PC-9 (cell line): ENCODE data around the gene RCE1. TPM values are rescaled to one million over a fixed set of nuclear protein-coding genes. Genes with fewer than 3 reads are reported as not detected.

Source experiments
- BruUV-seq: library from RNA; stranded (reverse); fragments of 400-500 nt; replicated peaks from 2 replicates; lab custom pipeline; 2021; lab: Mats Ljungman, UMichigan
- CTCF ChIA-PET: fragments of 300-600 bp; sonication (Branson Sonifier 250); formaldehyde crosslinking; loops from one replicate; lab custom pipeline; 2022; ENCODE audit warnings: antibody characterized with exemption; lab: Charles Lee
- POLR2A ChIA-PET: fragments of 300-600 bp; sonication (Branson Sonifier 250); formaldehyde crosslinking; loops from one replicate; lab custom pipeline; 2022; ENCODE audit warnings: antibody characterized with exemption; ENCODE audit not compliant: unreplicated experiment; lab: Charles Lee
- DNase-seq, 2 experiments: peaks; one replicate each; pipeline versions ENCODE4 v3.0.0 to v3.0.0-alpha.2; 2015 to 2022; ENCODE audit warnings: mixed read lengths in 1 of 2
- H2AFZ ChIP-seq: fragments of 200-600 bp; sonication (generic); 2 replicates; pipeline ENCODE4 v1.8.1; 2017; ENCODE audit warnings: antibody characterized with exemption
- H3F3A ChIP-seq: fragments of 200-600 bp; sonication (generic); 2 replicates; pipeline ENCODE4 v1.8.1; 2017; ENCODE audit warnings: antibody characterized with exemption, mild to moderate bottlenecking, low read depth; ENCODE audit not compliant: insufficient read depth
- H3K27ac ChIP-seq: fragments of 200-600 bp; sonication (generic); 2 replicates; pipeline ENCODE4 v1.6.1; 2016; ENCODE audit warnings: mixed run types
- H3K27me3 ChIP-seq: fragments of 200-600 bp; sonication (generic); 2 replicates; pipeline ENCODE4 v1.6.1; 2016; ENCODE audit warnings: low read depth, mixed run types; ENCODE audit not compliant: insufficient read depth
- H3K36me3 ChIP-seq: fragments of 200-600 bp; sonication (generic); 2 replicates; pipeline ENCODE4 v1.6.1; 2016; ENCODE audit warnings: low read depth, mixed run types
- H3K4me1 ChIP-seq: fragments of 200-600 bp; sonication (generic); replicated peaks from 2 replicates; pipeline ENCODE4 v1.6.1; 2016; ENCODE audit warnings: mixed run types; ENCODE audit not compliant: insufficient read depth
- H3K4me2 ChIP-seq: fragments of 200-600 bp; sonication (generic); 2 replicates; pipeline ENCODE4 v1.6.1; 2017; ENCODE audit warnings: mixed run types
- H3K4me3 ChIP-seq: fragments of 200-600 bp; sonication (generic); 2 replicates; pipeline ENCODE4 v1.6.1; 2016; ENCODE audit warnings: mixed run types
- H3K79me2 ChIP-seq: fragments of 200-600 bp; sonication (generic); 2 replicates; pipeline ENCODE4 v1.6.1; 2017; ENCODE audit warnings: low read depth, mixed run types
- H3K9me2 ChIP-seq: fragments of 200-600 bp; sonication (generic); 2 replicates; pipeline ENCODE4 v1.8.1; 2017; ENCODE audit warnings: mild to moderate bottlenecking; ENCODE audit not compliant: insufficient read depth
- H3K9me3 ChIP-seq: fragments of 200-600 bp; sonication (generic); 2 replicates; pipeline ENCODE4 v1.8.1; 2016; ENCODE audit warnings: low read depth; ENCODE audit not compliant: insufficient read depth
- H4K20me1 ChIP-seq: fragments of 200-600 bp; sonication (generic); 2 replicates; pipeline ENCODE4 v1.8.1; 2017; ENCODE audit not compliant: insufficient read depth
- EZH2 ChIP-seq: fragments of 200-600 bp; sonication (generic); IDR thresholded peaks from 2 replicates; pipeline ENCODE4 v1.8.0; 2017; ENCODE audit warnings: antibody characterized with exemption, low read depth
- intact Hi-C: fragments of 100-400 bp; cut with micrococcal nuclease; formaldehyde crosslinking; loops from one replicate; pipeline ENCODE4 v1.10.0; 2022; ENCODE audit not compliant: unreplicated experiment
- total RNA-seq: library from RNA; stranded (reverse); gene quantifications from 2 replicates; pipeline ENCODE4 v1.2.3, GENCODE V29; 2021
- TF ChIP-seq, protein P1 (sequence below): fragments of 200-600 bp; sonication (generic); conservative IDR thresholded peaks from 2 replicates; pipeline ENCODE4 v1.6.1; 2017; ENCODE audit warnings: mixed run types, antibody characterized with exemption, mild to moderate bottlenecking, moderate library complexity

Gene RCE1
- total RNA-seq, 1 experiment from 2014 or later, result 42.9 TPM

DNA sequence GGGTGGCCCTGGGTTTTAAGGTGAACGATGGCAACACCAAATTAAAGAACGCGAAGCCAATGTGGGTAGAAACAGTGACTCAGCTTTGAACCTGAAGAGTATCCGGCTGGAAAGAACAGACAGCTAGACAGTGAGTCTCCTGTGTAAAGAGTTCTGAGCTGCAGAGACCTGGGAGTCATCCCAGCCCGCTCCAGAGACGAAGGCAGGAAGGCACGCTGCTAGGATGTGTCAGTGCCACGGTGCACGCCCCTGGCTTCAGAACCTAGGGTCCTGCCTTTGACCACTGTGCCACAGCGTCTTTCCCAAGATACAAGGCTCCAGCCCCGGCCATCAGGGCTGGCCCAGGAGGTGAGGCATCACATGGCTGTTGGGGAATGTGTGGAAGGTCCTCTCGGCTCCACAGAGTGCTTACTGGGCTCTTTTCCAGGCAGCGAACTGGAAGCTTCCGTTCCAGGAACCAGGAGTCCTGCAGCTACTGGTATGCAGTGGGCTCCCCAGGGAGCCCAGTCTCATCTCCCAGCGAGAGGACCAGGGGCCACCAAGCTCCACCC is 43.5 kb downstream of the RCE1 start:
- H3K4me1 ChIP-seq, result peaks cover 48% of the 10 kb centered on the region
- CTCF ChIA-PET, result interaction anchor here (0.5 to 0.9 kb wide), 2 partner anchors 31 to 167 kb away, joined by 3 to 8 read pairs; no protein-coding TSS in a partner anchor
- BruUV-seq, result no TSS peak
- POLR2A ChIA-PET, result interaction anchor here (0.7 kb wide), 1 partner anchor 56 kb away, joined by 3 read pairs; no protein-coding TSS in a partner anchor
- no peaks in the 10 kb centered on the region for H3K27me3 ChIP-seq
- H3K4me3 ChIP-seq, result no peak overlapping the region
- H3K4me2 ChIP-seq, result no peak overlapping the region
- no peak for DNase-seq
- no peaks in the 10 kb centered on the region for H3K9me2 ChIP-seq
- no peaks in the 10 kb centered on the region for H3K9me3 ChIP-seq
- H3K36me3 ChIP-seq, result no peaks in the 10 kb centered on the region
- no peaks in the 10 kb centered on the region for H4K20me1 ChIP-seq
- intact Hi-C loops, result no loop called here
- H3K27ac ChIP-seq, result no peak overlapping the region
- no peak overlapping the region for H2AFZ ChIP-seq
- no peaks in the 10 kb centered on the region for H3K79me2 ChIP-seq
- peaks cover 37% of the 10 kb centered on the region for H3F3A ChIP-seq
- no peak for TF ChIP-seq EZH2
- TF ChIP-seq, protein P1, sequence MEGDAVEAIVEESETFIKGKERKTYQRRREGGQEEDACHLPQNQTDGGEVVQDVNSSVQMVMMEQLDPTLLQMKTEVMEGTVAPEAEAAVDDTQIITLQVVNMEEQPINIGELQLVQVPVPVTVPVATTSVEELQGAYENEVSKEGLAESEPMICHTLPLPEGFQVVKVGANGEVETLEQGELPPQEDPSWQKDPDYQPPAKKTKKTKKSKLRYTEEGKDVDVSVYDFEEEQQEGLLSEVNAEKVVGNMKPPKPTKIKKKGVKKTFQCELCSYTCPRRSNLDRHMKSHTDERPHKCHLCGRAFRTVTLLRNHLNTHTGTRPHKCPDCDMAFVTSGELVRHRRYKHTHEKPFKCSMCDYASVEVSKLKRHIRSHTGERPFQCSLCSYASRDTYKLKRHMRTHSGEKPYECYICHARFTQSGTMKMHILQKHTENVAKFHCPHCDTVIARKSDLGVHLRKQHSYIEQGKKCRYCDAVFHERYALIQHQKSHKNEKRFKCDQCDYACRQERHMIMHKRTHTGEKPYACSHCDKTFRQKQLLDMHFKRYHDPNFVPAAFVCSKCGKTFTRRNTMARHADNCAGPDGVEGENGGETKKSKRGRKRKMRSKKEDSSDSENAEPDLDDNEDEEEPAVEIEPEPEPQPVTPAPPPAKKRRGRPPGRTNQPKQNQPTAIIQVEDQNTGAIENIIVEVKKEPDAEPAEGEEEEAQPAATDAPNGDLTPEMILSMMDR, result no peak

DNA sequence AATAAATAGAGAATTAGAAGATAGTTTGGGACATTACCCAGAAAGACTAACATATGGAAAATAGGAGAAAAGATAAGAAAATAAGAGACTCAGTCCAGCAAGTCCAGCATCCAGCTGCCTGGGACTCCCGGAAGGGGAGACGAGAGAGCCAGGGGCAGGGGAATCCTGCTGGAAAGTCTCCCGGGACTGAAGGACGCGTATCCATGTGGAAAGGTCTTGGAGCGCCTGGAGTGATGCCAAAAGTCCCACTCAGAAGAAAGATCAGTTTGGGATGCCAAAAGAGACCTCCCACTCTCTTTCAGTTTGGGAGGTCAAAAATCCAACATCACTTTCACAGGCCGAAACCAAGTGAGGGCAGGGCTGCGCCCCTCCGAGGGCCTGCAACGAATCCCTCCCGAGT is 44.3 kb downstream of the RCE1 start:
- DNase-seq, result no peak
- no peaks in the 10 kb centered on the region for H3K9me2 ChIP-seq
- TF ChIP-seq, protein P1, result no peak
- no peak for TF ChIP-seq EZH2
- intact Hi-C loops, result no loop called here
- POLR2A ChIA-PET, result no interaction called here
- H3K4me1 ChIP-seq, result peaks cover 47% of the 10 kb centered on the region
- no peaks in the 10 kb centered on the region for H3K36me3 ChIP-seq
- H2AFZ ChIP-seq, result no peak overlapping the region
- no peak overlapping the region for H3K4me3 ChIP-seq
- no peaks in the 10 kb centered on the region for H3K27me3 ChIP-seq
- H4K20me1 ChIP-seq, result no peaks in the 10 kb centered on the region
- no TSS peak for BruUV-seq
- no peaks in the 10 kb centered on the region for H3K9me3 ChIP-seq
- H3F3A ChIP-seq, result peaks cover 35% of the 10 kb centered on the region
- no peak overlapping the region for H3K4me2 ChIP-seq
- no peak overlapping the region for H3K27ac ChIP-seq
- CTCF ChIA-PET, result no interaction called here
- no peaks in the 10 kb centered on the region for H3K79me2 ChIP-seq

DNA sequence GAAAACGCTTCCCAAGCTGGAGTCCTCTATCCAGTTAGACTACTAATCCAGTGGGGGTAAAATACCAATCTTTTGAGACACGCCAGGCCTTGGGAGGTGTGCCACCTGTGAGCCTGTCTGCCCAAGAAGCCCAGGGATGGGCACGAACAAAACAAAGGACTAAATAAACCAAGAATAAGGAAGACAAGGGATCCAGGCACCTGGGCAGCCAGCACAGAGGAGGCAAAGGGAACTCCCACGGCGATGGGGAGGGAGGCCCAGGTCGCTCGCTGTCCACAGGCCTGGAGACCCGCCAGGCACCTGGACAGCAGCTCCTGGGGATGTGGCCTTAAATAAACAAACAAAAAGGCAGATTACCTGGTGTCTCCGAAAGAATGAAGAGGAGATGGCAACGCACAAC is 45.0 kb downstream of the RCE1 start:
- H3K9me3 ChIP-seq, result no peaks in the 10 kb centered on the region
- no peaks in the 10 kb centered on the region for H4K20me1 ChIP-seq
- no peak overlapping the region for H3K4me3 ChIP-seq
- no TSS peak for BruUV-seq
- no peak overlapping the region for H3K27ac ChIP-seq
- peaks cover 47% of the 10 kb centered on the region for H3K4me1 ChIP-seq
- DNase-seq, result peak in 1 of 2 experiments; percentile 56
- no peaks in the 10 kb centered on the region for H3K79me2 ChIP-seq
- CTCF ChIA-PET, result no interaction called here
- no peaks in the 10 kb centered on the region for H3K9me2 ChIP-seq
- peaks cover 31% of the 10 kb centered on the region for H3F3A ChIP-seq
- no peak overlapping the region for H3K4me2 ChIP-seq
- no peak overlapping the region for H2AFZ ChIP-seq
- POLR2A ChIA-PET, result interaction anchor here (0.6 kb wide), 1 partner anchor 430 kb away, joined by 5 read pairs; no protein-coding TSS in a partner anchor
- no peaks in the 10 kb centered on the region for H3K27me3 ChIP-seq
- TF ChIP-seq EZH2, result no peak
- TF ChIP-seq, protein P1, result no peak
- no peaks in the 10 kb centered on the region for H3K36me3 ChIP-seq
- intact Hi-C loops, result no loop called here
